HEK293 (cell line): ENCODE data around the gene CLIC3.

ENCODE experiments used
- HOXC10 ChIP-seq: sonication (generic); formaldehyde crosslinking; IDR thresholded peaks from 2 replicates; pipeline ENCODE4 v1.8.1; 2023; ENCODE audit warnings: mild to moderate bottlenecking, missing genetic modification reagents
- YY1 ChIP-seq: fragments of 450-650 bp; formaldehyde crosslinking; IDR thresholded peaks from 2 replicates; pipeline ENCODE4 v1.5.1; 2018; ENCODE audit warnings: missing biosample characterization, missing genetic modification characterization
- ZNF404 ChIP-seq: fragments of 450-650 bp; formaldehyde crosslinking; IDR thresholded peaks from 2 replicates; pipeline ENCODE4 v1.5.1; 2017; ENCODE audit warnings: missing biosample characterization, missing genetic modification characterization

GRCh38 chr9:136960938-136961275 lies 35.5 kb downstream of the CLIC3 start:
- TF ChIP-seq HOXC10 (CRISPR knock-in tag) (no peak), YY1 (tag by site-specific recombination) (no peak), ZNF404 (tag by site-specific recombination) (no peak)
